Body of pancreas (tissue), 4 donors: ENCODE data around the gene FOXO3.

Experiments
- POLR2A ChIP-seq, 3 donors: fragments of 450-650 bp; IDR thresholded peaks; one replicate each; pipeline ENCODE4 v1.6.1; 2016; ENCODE audit warnings: antibody characterized with exemption in 3 of 3, mild to moderate bottlenecking in 2 of 3
- TF ChIP-seq, protein P1 (sequence below), 7 experiments: fragments of 450-650 bp in 4 of 7; fragments of 200-600 bp in 3 of 7; sonication (generic) in 3 of 7; IDR thresholded peaks; one replicate each; pipeline ENCODE4 v1.5.1; 2016 to 2019; ENCODE audit warnings: antibody characterized with exemption in 7 of 7

DNA sequence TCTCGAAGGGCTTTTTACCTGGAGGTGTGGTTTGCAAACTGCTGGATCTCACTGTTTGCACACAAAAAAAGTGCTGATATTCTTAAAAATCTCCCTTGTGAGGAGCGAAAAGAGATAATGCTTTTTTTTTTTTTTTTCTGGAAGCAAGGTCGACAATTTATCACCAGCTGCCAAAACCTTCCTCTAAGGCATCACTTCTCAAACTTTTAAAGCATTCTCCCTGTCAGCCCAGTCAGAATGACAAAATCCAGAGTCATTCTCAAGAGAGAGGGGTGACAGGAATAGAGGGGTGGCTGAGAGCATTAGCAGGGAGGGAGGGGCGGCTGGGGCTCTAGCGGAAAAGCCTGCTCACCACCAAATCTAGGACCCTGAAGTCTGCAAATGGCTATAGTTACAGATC, 150.4 kb downstream of the FOXO3 start:
- TF ChIP-seq POLR2A (IDR thresholded peaks at IDR 0.05): no peak
- TF ChIP-seq, protein P1, sequence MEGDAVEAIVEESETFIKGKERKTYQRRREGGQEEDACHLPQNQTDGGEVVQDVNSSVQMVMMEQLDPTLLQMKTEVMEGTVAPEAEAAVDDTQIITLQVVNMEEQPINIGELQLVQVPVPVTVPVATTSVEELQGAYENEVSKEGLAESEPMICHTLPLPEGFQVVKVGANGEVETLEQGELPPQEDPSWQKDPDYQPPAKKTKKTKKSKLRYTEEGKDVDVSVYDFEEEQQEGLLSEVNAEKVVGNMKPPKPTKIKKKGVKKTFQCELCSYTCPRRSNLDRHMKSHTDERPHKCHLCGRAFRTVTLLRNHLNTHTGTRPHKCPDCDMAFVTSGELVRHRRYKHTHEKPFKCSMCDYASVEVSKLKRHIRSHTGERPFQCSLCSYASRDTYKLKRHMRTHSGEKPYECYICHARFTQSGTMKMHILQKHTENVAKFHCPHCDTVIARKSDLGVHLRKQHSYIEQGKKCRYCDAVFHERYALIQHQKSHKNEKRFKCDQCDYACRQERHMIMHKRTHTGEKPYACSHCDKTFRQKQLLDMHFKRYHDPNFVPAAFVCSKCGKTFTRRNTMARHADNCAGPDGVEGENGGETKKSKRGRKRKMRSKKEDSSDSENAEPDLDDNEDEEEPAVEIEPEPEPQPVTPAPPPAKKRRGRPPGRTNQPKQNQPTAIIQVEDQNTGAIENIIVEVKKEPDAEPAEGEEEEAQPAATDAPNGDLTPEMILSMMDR (IDR thresholded peaks at IDR 0.05): no peak
